Mesothelial cell of epicardium (in vitro differentiated cells): ENCODE data around the gene PPIL6. TPM values are rescaled to one million over a fixed set of nuclear protein-coding genes. Genes with fewer than 3 reads are reported as not detected.

ENCODE experiments used
- DNase-seq, 2 experiments: peaks; one replicate each; pipeline ENCODE4 v3.0.0; 2021; ENCODE audit warnings: low spot score in 2 of 2; ENCODE audit not compliant: unreplicated experiment in 2 of 2
- H3K27ac Mint-ChIP-seq: 2 replicates; pipeline ENCODE4 v1.8.0; 2021; ENCODE audit warnings: mixed read lengths
- H3K27me3 Mint-ChIP-seq: 2 replicates; pipeline ENCODE4 v1.8.0; 2021; ENCODE audit warnings: low read depth, mixed read lengths
- H3K36me3 Mint-ChIP-seq: 2 replicates; pipeline ENCODE4 v1.8.0; 2021; ENCODE audit warnings: mixed read lengths
- H3K4me1 Mint-ChIP-seq: 2 replicates; pipeline ENCODE4 v1.8.0; 2021; ENCODE audit warnings: mixed read lengths
- H3K4me3 Mint-ChIP-seq: 2 replicates; pipeline ENCODE4 v1.8.0; 2021; ENCODE audit warnings: mild to moderate bottlenecking, moderate library complexity, mixed read lengths
- H3K9me3 Mint-ChIP-seq: 2 replicates; pipeline ENCODE4 v1.8.0; 2021; ENCODE audit warnings: mixed read lengths
- CTCF ChIP-seq: fragments of 200-600 bp; sonication (generic); IDR thresholded peaks from one replicate; pipeline ENCODE4 v1.5.0; 2021; ENCODE audit warnings: antibody characterized with exemption; ENCODE audit not compliant: unreplicated experiment
- total RNA-seq: library from RNA; stranded (reverse); gene quantifications from 3 replicates; pipeline ENCODE4 v1.2.1, GENCODE V29; 2021

Gene PPIL6
- total RNA-seq, 1 donor from 2014 or later: 4.8 TPM

GRCh38 chr6:109397020-109397419, 43.4 kb downstream of the PPIL6 start:
- no peak overlapping the region for H3K27ac Mint-ChIP-seq
- H3K4me3 Mint-ChIP-seq: no peak overlapping the region
- no peaks in the 10 kb centered on the region for H3K27me3 Mint-ChIP-seq
- H3K4me1 Mint-ChIP-seq: no peaks in the 10 kb centered on the region
- H3K36me3 Mint-ChIP-seq: no peaks in the 10 kb centered on the region
- no peak for TF ChIP-seq CTCF
- DNase-seq: no peak
- H3K9me3 Mint-ChIP-seq: no peaks in the 10 kb centered on the region

GRCh38 chr6:109396046-109396718, 44.2 kb downstream of the PPIL6 start:
- DNase-seq: no peak
- Mint-ChIP-seq H3K36me3 (no peaks in the 10 kb centered on the region), H3K27ac (no peak overlapping the region), H3K9me3 (no peaks in the 10 kb centered on the region), H3K4me1 (no peaks in the 10 kb centered on the region), H3K27me3 (no peaks in the 10 kb centered on the region), H3K4me3 (no peak overlapping the region)
- TF ChIP-seq CTCF: no peak

GRCh38 chr6:109393886-109394281, 46.5 kb downstream of the PPIL6 start:
- no peaks in the 10 kb centered on the region for H3K27me3 Mint-ChIP-seq
- no peak overlapping the region for H3K27ac Mint-ChIP-seq
- no peak for DNase-seq
- H3K36me3 Mint-ChIP-seq: no peaks in the 10 kb centered on the region
- H3K9me3 Mint-ChIP-seq: no peaks in the 10 kb centered on the region
- TF ChIP-seq CTCF: no peak
- peaks cover 3% of the 10 kb centered on the region for H3K4me1 Mint-ChIP-seq
- H3K4me3 Mint-ChIP-seq: no peak overlapping the region

GRCh38 chr6:109393157-109393885, 47.1 kb downstream of the PPIL6 start:
- Mint-ChIP-seq H3K36me3 (no peaks in the 10 kb centered on the region), H3K27ac (no peak overlapping the region)

GRCh38 chr6:109389650-109390274, 50.7 kb downstream of the PPIL6 start:
- Mint-ChIP-seq H3K4me1 (peaks cover 6% of the 10 kb centered on the region), H3K9me3 (no peaks in the 10 kb centered on the region), H3K36me3 (no peaks in the 10 kb centered on the region), H3K4me3 (no peak overlapping the region), H3K27ac (no peak overlapping the region), H3K27me3 (peaks cover 1% of the 10 kb centered on the region)
- TF ChIP-seq CTCF: no peak
- no peak for DNase-seq

More at GRCh38 chr6:109393157-109393885, 47.1 kb downstream of the PPIL6 start:
- no peak overlapping the region for H3K4me3 Mint-ChIP-seq
- no peaks in the 10 kb centered on the region for H3K27me3 Mint-ChIP-seq
- DNase-seq: no peak
- no peak for TF ChIP-seq CTCF
- peaks cover 3% of the 10 kb centered on the region for H3K4me1 Mint-ChIP-seq
- H3K9me3 Mint-ChIP-seq: no peaks in the 10 kb centered on the region
